ENCODE data around the gene AIDA. TPM values are rescaled to one million over a fixed set of nuclear protein-coding genes. Genes with fewer than 3 reads are reported as not detected.
A peak's percentile ranks its signal among the peaks of the same experiment; 100 is the strongest.

AIDA gene
- total and polyA plus RNA-seq, 4 experiments from 2014 or later, result 35.2 to 64.5 (median 49.0) TPM

DNA sequence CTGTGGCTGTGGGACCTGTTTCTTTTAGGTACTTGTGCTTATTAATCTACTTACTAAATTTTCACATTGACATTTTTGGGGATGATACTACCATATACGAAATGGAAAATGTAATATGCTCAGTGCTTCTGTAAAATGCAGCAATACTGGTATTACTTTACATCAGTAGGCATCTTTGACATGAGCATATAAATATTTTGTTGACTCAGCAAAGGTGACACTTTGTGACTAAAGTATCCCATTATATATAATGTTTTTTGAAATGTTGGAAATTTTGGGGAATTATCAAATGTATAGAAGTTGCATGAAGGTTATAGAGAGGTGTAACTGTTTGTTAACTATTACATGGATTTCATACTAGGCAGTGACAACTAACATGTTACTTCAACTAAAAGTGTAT is 22.4 kb upstream of the AIDA start:
- Mint-ChIP-seq H3K27ac (no peak overlapping the region), H3K4me3 (no peak overlapping the region)

GRCh38 chr1:222732216-222733159 is 20.2 kb upstream of the AIDA start:
- ChIA-PET CTCF (ENCODE audit: partially characterized antibody) (no interaction called here), POLR2A (ENCODE audit: partially characterized antibody) (no interaction called here)
- Mint-ChIP-seq H3K36me3 (peaks cover 47 to 66% of the 10 kb centered on the region in 2 donors), H3K27me3 (no peaks in the 10 kb centered on the region), H3K9me3 (no peaks in the 10 kb centered on the region), H3K4me1 (peaks cover 0 to 10% (median 4%) of the 10 kb centered on the region in 4 donors), H3K27ac (peak overlapping the region in 4 of 7 donors; percentile 25 to 46 (median 36)), H3K4me3 (no peak overlapping the region)
- Histone ChIP-seq H3K9me3 (ENCODE audit: control insufficient read depth in 1 of 2, low read length in 2 of 2) (no peaks in the 10 kb centered on the region), H3K27ac (ENCODE audit: low read depth, low read length) (no peak overlapping the region), H3K27me3 (ENCODE audit: insufficient read depth, low read length) (no peaks in the 10 kb centered on the region), H3K4me1 (ENCODE audit: insufficient read depth, low read length) (no peaks in the 10 kb centered on the region), H3K36me3 (ENCODE audit: insufficient read depth, low read length) (peaks cover 69% of the 10 kb centered on the region), H3K4me3 (ENCODE audit: low read length in 2 of 2) (no peak overlapping the region)
- no peak for DNase-seq
- intact Hi-C loops (cut with micrococcal nuclease), result no loop called here

More for the DNA sequence above, 22.4 kb upstream of the AIDA start:
- Histone ChIP-seq H3K9me3 (ENCODE audit: control insufficient read depth in 1 of 2, low read length in 2 of 2) (no peaks in the 10 kb centered on the region), H3K4me1 (ENCODE audit: insufficient read depth, low read length) (no peaks in the 10 kb centered on the region), H3K4me3 (ENCODE audit: low read length in 2 of 2) (no peak overlapping the region), H3K27me3 (ENCODE audit: insufficient read depth, low read length) (no peaks in the 10 kb centered on the region), H3K36me3 (ENCODE audit: insufficient read depth, low read length) (peaks cover 49% of the 10 kb centered on the region), H3K27ac (ENCODE audit: low read depth, low read length) (no peak overlapping the region)
- POLR2A ChIA-PET (ENCODE audit: partially characterized antibody), result no interaction called here
- H3K36me3 Mint-ChIP-seq, result peaks cover 29 to 45% of the 10 kb centered on the region in 2 donors
- no peaks in the 10 kb centered on the region for H3K27me3 Mint-ChIP-seq
- DNase-seq, result no peak
- CTCF ChIA-PET (ENCODE audit: partially characterized antibody), result no interaction called here
- intact Hi-C loops (cut with micrococcal nuclease), result no loop called here
- H3K9me3 Mint-ChIP-seq, result no peaks in the 10 kb centered on the region
- peaks cover 0 to 6% (median 2%) of the 10 kb centered on the region in 4 donors for H3K4me1 Mint-ChIP-seq

DNA sequence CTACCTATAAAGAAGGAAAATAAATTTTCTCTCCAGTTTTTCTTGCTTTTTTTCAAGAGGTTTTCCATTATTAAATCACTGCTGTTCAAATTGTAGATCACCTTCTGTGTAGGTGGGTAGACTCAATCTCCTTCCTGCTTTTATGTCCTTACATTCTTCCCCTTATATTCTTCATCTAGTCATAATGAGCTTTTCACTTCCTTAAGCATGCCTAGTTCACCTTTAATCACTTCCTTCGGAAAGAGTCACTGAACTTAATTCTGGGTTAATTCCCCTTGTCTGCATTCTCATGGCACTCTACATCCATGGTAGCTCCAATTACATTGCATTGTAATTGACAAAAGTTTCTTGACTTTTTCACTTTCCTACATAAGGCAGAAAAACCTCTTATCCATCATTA is 18.6 kb upstream of the AIDA start:
- CTCF ChIA-PET (ENCODE audit: partially characterized antibody), result no interaction called here
- H3K27ac ChIP-seq (ENCODE audit: low read depth, low read length), result no peak overlapping the region
- peaks cover 56 to 78% of the 10 kb centered on the region in 2 donors for H3K36me3 Mint-ChIP-seq
- no peak for DNase-seq
- H3K27ac Mint-ChIP-seq, result peak overlapping the region in 3 of 7 donors; percentile 11 to 72 (median 30)
- H3K36me3 ChIP-seq (ENCODE audit: insufficient read depth, low read length), result peaks cover 84% of the 10 kb centered on the region
- POLR2A ChIA-PET (ENCODE audit: partially characterized antibody), result no interaction called here
- H3K27me3 Mint-ChIP-seq, result no peaks in the 10 kb centered on the region
- intact Hi-C loops (cut with micrococcal nuclease), result no loop called here
- no peaks in the 10 kb centered on the region for H3K4me1 ChIP-seq (ENCODE audit: insufficient read depth, low read length)
- H3K9me3 ChIP-seq (ENCODE audit: control insufficient read depth in 1 of 2, low read length in 2 of 2), result no peaks in the 10 kb centered on the region
- no peak overlapping the region for H3K4me3 ChIP-seq (ENCODE audit: low read length in 2 of 2)
- peaks cover 0 to 11% (median 4%) of the 10 kb centered on the region in 4 donors for H3K4me1 Mint-ChIP-seq
- H3K4me3 Mint-ChIP-seq, result no peak overlapping the region
- no peaks in the 10 kb centered on the region for H3K9me3 Mint-ChIP-seq
- H3K27me3 ChIP-seq (ENCODE audit: insufficient read depth, low read length), result no peaks in the 10 kb centered on the region

- H3K4me1 Mint-ChIP-seq, result peaks cover 0 to 10% (median 5%) of the 10 kb centered on the region in 4 donors
- CTCF ChIA-PET (ENCODE audit: partially characterized antibody), result interaction anchor here (1.0 kb wide), 1 partner anchor 395 kb away, joined by 3 read pairs; no protein-coding TSS in a partner anchor
Measured at GRCh38 chr1:222728746-222729145, 16.5 kb upstream of the AIDA start.

GRCh38 chr1:222716393-222716792 is 4.1 kb upstream of the AIDA start:
- H3K4me3 Mint-ChIP-seq, result peak overlapping the region in 1 of 8 donors; percentile 41
- ChIA-PET CTCF (ENCODE audit: partially characterized antibody) (interaction anchor here (0.8 kb wide), 1 partner anchor 37 kb away, joined by 3 read pairs; no protein-coding TSS in a partner anchor), POLR2A (ENCODE audit: partially characterized antibody) (no interaction called here)
- Histone ChIP-seq H3K4me3 (ENCODE audit: low read length in 2 of 2) (no peak overlapping the region), H3K9me3 (ENCODE audit: control insufficient read depth in 1 of 2, low read length in 2 of 2) (no peaks in the 10 kb centered on the region), H3K4me1 (ENCODE audit: insufficient read depth, low read length) (peaks cover 28% of the 10 kb centered on the region), H3K36me3 (ENCODE audit: insufficient read depth, low read length) (peaks cover 11% of the 10 kb centered on the region), H3K27me3 (ENCODE audit: insufficient read depth, low read length) (no peaks in the 10 kb centered on the region), H3K27ac (ENCODE audit: low read depth, low read length) (no peak overlapping the region)
- H3K27ac Mint-ChIP-seq, result peak overlapping the region in 4 of 7 donors; percentile 6 to 81 (median 43)
- H3K9me3 Mint-ChIP-seq, result peaks cover 0 to 6% (median 0%) of the 10 kb centered on the region in 8 donors
- H3K4me1 Mint-ChIP-seq, result peaks cover 19 to 57% (median 35%) of the 10 kb centered on the region in 4 donors
- no peak for DNase-seq
- intact Hi-C loops (cut with micrococcal nuclease), result loop anchor here (10.0 kb wide), 1 partner anchor 1278 kb away; no protein-coding TSS in a partner anchor
- peaks cover 26 to 70% of the 10 kb centered on the region in 2 donors for H3K36me3 Mint-ChIP-seq
- H3K27me3 Mint-ChIP-seq, result no peaks in the 10 kb centered on the region

More at GRCh38 chr1:222728746-222729145, 16.5 kb upstream of the AIDA start:
- no peaks in the 10 kb centered on the region for H3K4me1 ChIP-seq (ENCODE audit: insufficient read depth, low read length)
- no peak overlapping the region for H3K4me3 Mint-ChIP-seq
- intact Hi-C loops (cut with micrococcal nuclease), result no loop called here
- peak overlapping the region in 1 of 7 donors; percentile 55 for H3K27ac Mint-ChIP-seq
- no peak for DNase-seq
- no peaks in the 10 kb centered on the region for H3K9me3 ChIP-seq (ENCODE audit: control insufficient read depth in 1 of 2, low read length in 2 of 2)
- peaks cover 87% of the 10 kb centered on the region for H3K36me3 ChIP-seq (ENCODE audit: insufficient read depth, low read length)
- H3K36me3 Mint-ChIP-seq, result peaks cover 64 to 81% of the 10 kb centered on the region in 2 donors
- H3K9me3 Mint-ChIP-seq, result no peaks in the 10 kb centered on the region
- no peak overlapping the region for H3K27ac ChIP-seq (ENCODE audit: low read depth, low read length)
- POLR2A ChIA-PET (ENCODE audit: partially characterized antibody), result interaction anchor here (2.7 kb wide), 1 partner anchor 15 kb away, joined by 11 read pairs; no protein-coding TSS in a partner anchor
- H3K27me3 Mint-ChIP-seq, result no peaks in the 10 kb centered on the region
- no peak overlapping the region for H3K4me3 ChIP-seq (ENCODE audit: low read length in 2 of 2)
- no peaks in the 10 kb centered on the region for H3K27me3 ChIP-seq (ENCODE audit: insufficient read depth, low read length)

- CTCF ChIA-PET (ENCODE audit: partially characterized antibody), result interaction anchor here (0.7 to 2.4 kb wide), 7 partner anchors 13 to 421 kb away, joined by 3 to 11 read pairs (median 3); no protein-coding TSS in a partner anchor
- Histone ChIP-seq H3K9me3 (ENCODE audit: control insufficient read depth in 1 of 2, low read length in 2 of 2) (no peaks in the 10 kb centered on the region), H3K27ac (ENCODE audit: low read depth, low read length) (peak overlapping the region; percentile 91), H3K27me3 (ENCODE audit: insufficient read depth, low read length) (no peaks in the 10 kb centered on the region), H3K4me3 (ENCODE audit: low read length in 2 of 2) (peak overlapping the region; percentile 84 to 100), H3K4me1 (ENCODE audit: insufficient read depth, low read length) (peaks cover 44% of the 10 kb centered on the region), H3K36me3 (ENCODE audit: insufficient read depth, low read length) (peaks cover 10% of the 10 kb centered on the region)
- H3K9me3 Mint-ChIP-seq, result peaks cover 0 to 6% (median 0%) of the 10 kb centered on the region in 8 donors
- intact Hi-C loops (cut with micrococcal nuclease), result loop anchor here (1.0 to 10.0 kb wide), 7 partner anchors 58 to 1719 kb away; partner anchors contain the start of genes DISP1, DUSP10 and TAF1A
- POLR2A ChIA-PET (ENCODE audit: partially characterized antibody), result interaction anchor here (0.7 to 4.1 kb wide), 33 partner anchors 8 to 1279 kb away, joined by 3 to 76 read pairs (median 5); partner anchors contain the start of genes DUSP10, FAM177B, MIA3 and TAF1A
- peaks cover 29 to 76% (median 48%) of the 10 kb centered on the region in 4 donors for H3K4me1 Mint-ChIP-seq
- peak overlapping the region; percentile 98 to 100 (median 100) for H3K27ac Mint-ChIP-seq
- peaks cover 19 to 58% of the 10 kb centered on the region in 2 donors for H3K36me3 Mint-ChIP-seq
- H3K27me3 Mint-ChIP-seq, result no peaks in the 10 kb centered on the region
- peak overlapping the region; percentile 94 to 100 (median 98) for H3K4me3 Mint-ChIP-seq
- peak; percentile 89 to 95 (median 90) for DNase-seq
Measured at GRCh38 chr1:222713091-222713961, 1.0 kb upstream of the AIDA start.
